Measurements from ENCODE around the gene HADH.
"Not testable (repeated sequence)": the region's sequence is repeated elsewhere in the genome, so short reads cannot be mapped to it uniquely, and the experiment has no call there.

GRCh38 chr4:107967519-107967918 is 22.2 kb upstream of the HADH start:
- not testable (repeated sequence) for TF ChIP-seq CTCF (IDR thresholded peaks at IDR 0.05); POLR2A (IDR thresholded peaks at IDR 0.05); POLR2AphosphoS5 (IDR thresholded peaks at IDR 0.05; ENCODE audit: insufficient read depth in 1 of 2, low read depth in 1 of 2)

Measured in vagina (tissue), 2 donors.